ENCODE data around the gene AVPR2. TPM values are rescaled to one million over a fixed set of nuclear protein-coding genes. Genes with fewer than 3 reads are reported as not detected.

Gene AVPR2
- total and polyA plus RNA-seq, 2 donors (not counting 1 experiment from before 2014, with no cell fraction given): 0.12 TPM; not detected in 1

DNA sequence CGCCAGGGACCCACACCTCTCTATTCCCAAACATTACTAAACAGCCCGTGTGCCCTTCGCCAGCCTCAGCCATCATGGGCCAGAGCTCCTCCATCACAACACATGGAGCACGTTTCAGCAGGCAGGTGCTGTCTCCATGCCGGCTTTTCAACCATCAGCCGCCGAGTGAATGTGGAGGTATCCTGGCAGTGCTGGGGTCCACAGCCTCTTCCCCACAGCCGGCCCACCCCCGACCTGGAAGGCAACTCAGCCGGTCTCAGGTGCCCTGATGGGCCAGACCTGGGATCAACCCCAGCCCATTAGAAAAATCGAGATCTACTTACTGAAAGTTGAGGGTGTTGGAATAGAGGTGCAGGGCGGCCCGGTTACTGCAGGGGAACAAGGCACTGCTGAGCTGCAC lies 27.3 kb downstream of the AVPR2 start:
- H4K20me1 ChIP-seq (ENCODE audit: control insufficient read depth, insufficient read depth, low read length, poor library complexity, severe bottlenecking): no peaks in the 10 kb centered on the region
- intact Hi-C loops (cut with micrococcal nuclease): no loop called here
- no peaks in the 10 kb centered on the region for H3K27me3 Mint-ChIP-seq

More for the DNA sequence above, 27.3 kb downstream of the AVPR2 start:
- Histone ChIP-seq H3K4me3 (ENCODE audit: control extremely low read depth in 1 of 5, extremely low read depth in 1 of 5, insufficient read depth in 1 of 5, low read depth in 2 of 5, low read length in 4 of 5) (no peak overlapping the region), H3K27me3 (replicated peaks in 1 of 4; ENCODE audit: control extremely low read depth in 1 of 4, control insufficient read depth in 3 of 4, insufficient read depth in 4 of 4, low read length in 3 of 4) (no peaks in the 10 kb centered on the region), H3K36me3 (replicated peaks in 1 of 2; ENCODE audit: control extremely low read depth in 1 of 2, control insufficient read depth in 1 of 2, extremely low read depth in 1 of 2, insufficient read depth in 2 of 2, low read length in 1 of 2) (peaks cover 0 to 23% of the 10 kb centered on the region in 2 experiments), H3K79me2 (ENCODE audit: control insufficient read depth, insufficient read depth, low read length) (peaks cover 24% of the 10 kb centered on the region), H2AFZ (ENCODE audit: insufficient read depth, low read depth, low read length, poor library complexity, severe bottlenecking) (no peak overlapping the region), H3K4me2 (replicated peaks; ENCODE audit: low read depth, low read length, poor library complexity, severe bottlenecking) (no peak overlapping the region), H3K27ac (ENCODE audit: low read length in 2 of 2) (no peak overlapping the region), H3K4me1 (ENCODE audit: control insufficient read depth in 2 of 2, insufficient read depth in 2 of 2, low read length in 2 of 2) (peaks cover 17 to 36% of the 10 kb centered on the region in 2 donors), H3K9me3 (ENCODE audit: control extremely low read depth in 1 of 3, control insufficient read depth in 2 of 3, insufficient read depth in 1 of 3, low read length in 2 of 3) (no peaks in the 10 kb centered on the region), H3K9ac (ENCODE audit: low read length) (no peak overlapping the region)
- TF ChIP-seq EZH2 (IDR thresholded peaks at IDR 0.05; ENCODE audit: borderline replicate concordance, insufficient read depth, low read depth, low read length, poor library complexity, severe bottlenecking) (no peak), CTCF (IDR thresholded peaks at IDR 0.05) (no peak)
- Mint-ChIP-seq H3K4me1 (peaks cover 23% of the 10 kb centered on the region), H3K27ac (no peak overlapping the region), H3K4me3 (no peak overlapping the region), H3K9me3 (ENCODE audit: insufficient read depth) (no peaks in the 10 kb centered on the region)
- no peak for DNase-seq
- CTCF ChIA-PET: interaction anchor here (13.1 kb wide), 1 partner anchor 15 kb away, joined by 325 read pairs; the partner anchor contains the start of gene RENBP
- POLR2A ChIA-PET: no interaction called here
- WGBS (ENCODE audit: insufficient coverage): 90% methylated on average over 4 of the region's 13 CpGs
- no peak for ATAC-seq (ENCODE audit: low read depth)
